Gastroesophageal sphincter (tissue), 4 donors: ENCODE results near the gene WDR5B. TPM values are rescaled to one million over a fixed set of nuclear protein-coding genes. Genes with fewer than 3 reads are reported as not detected.
A peak's percentile ranks its signal among the peaks of the same experiment; 100 is the strongest.

Source experiments
- ATAC-seq: fragments of 150-250 bp; one replicate; pipeline ENCODE4 v1.9.1; 2016; ENCODE audit warnings: mild to moderate bottlenecking, moderate library complexity
- H3K27ac ChIP-seq, 4 donors: fragments of 200-600 bp; sonication (generic) in 3 of 4; 1 replicate in 3 of 4; 2 replicates in 1 of 4; pipeline ENCODE4 v1.5.1; 2016 to 2019
- H3K27me3 ChIP-seq: fragments of 200-600 bp; sonication (generic); one replicate; pipeline ENCODE4 v1.5.1; 2019
- H3K36me3 ChIP-seq, 2 donors: fragments of 200-600 bp; sonication (generic); one replicate each; pipeline ENCODE4 v1.5.1; 2019; ENCODE audit warnings: control low read depth in 1 of 2
- H3K4me1 ChIP-seq, 3 donors: fragments of 200-600 bp; sonication (generic); 1 replicate in 2 of 3; 2 replicates in 1 of 3; pipeline ENCODE4 v1.5.1; 2016 to 2019; ENCODE audit warnings: control low read depth in 2 of 3
- H3K4me3 ChIP-seq, 2 donors: fragments of 200-600 bp; sonication (generic); one replicate each; pipeline ENCODE4 v1.5.1; 2019; ENCODE audit warnings: mild to moderate bottlenecking in 1 of 2, moderate library complexity in 1 of 2
- H3K9me3 ChIP-seq, 3 donors: fragments of 200-600 bp; sonication (generic); one replicate each; pipeline ENCODE4 v1.5.1; 2017 to 2019; ENCODE audit warnings: control low read depth in 2 of 3
- CTCF ChIP-seq, 4 experiments: fragments of 200-600 bp in 2 of 4; fragments of 450-650 bp in 2 of 4; sonication (generic) in 1 of 4; IDR thresholded peaks; one replicate each; pipeline ENCODE4 v1.5.1; 2017 to 2019; ENCODE audit warnings: antibody characterized with exemption in 4 of 4, mild to moderate bottlenecking in 2 of 4, moderate library complexity in 2 of 4
- EP300 ChIP-seq: sonication (generic); formaldehyde crosslinking; IDR thresholded peaks from one replicate; pipeline ENCODE4 v1.6.1; 2017; ENCODE audit warnings: antibody characterized with exemption, mild to moderate bottlenecking
- POLR2A ChIP-seq, 2 donors: fragments of 450-650 bp; IDR thresholded peaks; one replicate each; pipeline ENCODE4 v1.6.1; 2017; ENCODE audit warnings: antibody characterized with exemption in 2 of 2, mild to moderate bottlenecking in 2 of 2, moderate library complexity in 1 of 2
- POLR2AphosphoS5 ChIP-seq: sonication (generic); formaldehyde crosslinking; IDR thresholded peaks from one replicate; pipeline ENCODE4 v1.6.1; 2017; ENCODE audit warnings: antibody characterized with exemption
- WGBS, 2 donors: methylation state at CpG; one replicate each; pipeline ENCODE4 v1.1.5; 2018; ENCODE audit warnings: low coverage in 1 of 2; 5-methylcytosine and 5-hydroxymethylcytosine counted together
- total RNA-seq, 4 donors: library from RNA; depleted of rRNA; stranded (reverse); fragments of >200 nt; gene quantifications; one replicate each; pipeline ENCODE4 v1.1.0, GENCODE V29; 2016

Gene WDR5B
- total RNA-seq, 4 donors from 2014 or later, result 3.7 to 7.5 (median 4.1) TPM

- peaks cover 0 to 12% of the 10 kb centered on the region in 2 donors for H3K36me3 ChIP-seq
- 71 to 82% methylated on average over 1 of the region's 1 CpG for WGBS, 2 donors
- no peak for TF ChIP-seq CTCF (IDR thresholded peaks at IDR 0.05)
- no peak for TF ChIP-seq POLR2A (IDR thresholded peaks at IDR 0.05)
- no peak for TF ChIP-seq EP300
- no peak for TF ChIP-seq POLR2AphosphoS5
- H3K27me3 ChIP-seq, result no peaks in the 10 kb centered on the region
- no peak overlapping the region for H3K27ac ChIP-seq
- no peaks in the 10 kb centered on the region for H3K9me3 ChIP-seq
- no peak overlapping the region for H3K4me3 ChIP-seq
- H3K4me1 ChIP-seq, result peaks cover 0 to 32% (median 5%) of the 10 kb centered on the region in 3 donors
- no peak for ATAC-seq
Observed at GRCh38 chr3:122394173-122394572, 21.7 kb downstream of the WDR5B start.

GRCh38 chr3:122392868-122393844 lies 22.7 kb downstream of the WDR5B start:
- 0 to 31% methylated on average over 1 to 2 of the region's 2 CpGs for WGBS, 2 donors

GRCh38 chr3:122391681-122392446 lies 24.0 kb downstream of the WDR5B start:
- Histone ChIP-seq H3K27ac (no peak overlapping the region), H3K4me3 (no peak overlapping the region), H3K27me3 (no peaks in the 10 kb centered on the region), H3K36me3 (peaks cover 0 to 12% of the 10 kb centered on the region in 2 donors), H3K4me1 (peaks cover 0 to 41% (median 5%) of the 10 kb centered on the region in 3 donors), H3K9me3 (no peaks in the 10 kb centered on the region)
- 35 to 83% methylated on average over 1 to 2 of the region's 2 CpGs for WGBS, 2 donors
- ATAC-seq, result no peak
- TF ChIP-seq POLR2AphosphoS5 (no peak), CTCF (IDR thresholded peaks at IDR 0.05) (no peak), POLR2A (IDR thresholded peaks at IDR 0.05) (no peak), EP300 (no peak)

More at GRCh38 chr3:122392868-122393844, 22.7 kb downstream of the WDR5B start:
- H3K9me3 ChIP-seq, result no peaks in the 10 kb centered on the region
- TF ChIP-seq CTCF (IDR thresholded peaks at IDR 0.05), result peak; percentile 58 to 77 (median 70)
- no peak for TF ChIP-seq POLR2A (IDR thresholded peaks at IDR 0.05)
- H3K4me1 ChIP-seq, result peaks cover 0 to 32% (median 5%) of the 10 kb centered on the region in 3 donors
- H3K4me3 ChIP-seq, result no peak overlapping the region
- H3K27ac ChIP-seq, result peak overlapping the region in 2 of 4 donors; percentile 16 to 37
- peaks cover 0 to 12% of the 10 kb centered on the region in 2 donors for H3K36me3 ChIP-seq
- ATAC-seq, result no peak
- no peaks in the 10 kb centered on the region for H3K27me3 ChIP-seq

- no peak for ATAC-seq
- Histone ChIP-seq H3K27me3 (no peaks in the 10 kb centered on the region), H3K4me3 (no peak overlapping the region), H3K36me3 (peaks cover 0 to 12% of the 10 kb centered on the region in 2 donors), H3K4me1 (peaks cover 0 to 53% (median 5%) of the 10 kb centered on the region in 3 donors), H3K9me3 (no peaks in the 10 kb centered on the region), H3K27ac (peak overlapping the region in 3 of 4 donors; percentile 31 to 53 (median 42))
- no peak for TF ChIP-seq POLR2A (IDR thresholded peaks at IDR 0.05)
- TF ChIP-seq CTCF (IDR thresholded peaks at IDR 0.05), result no peak
- no peak for TF ChIP-seq EP300
- no peak for TF ChIP-seq POLR2AphosphoS5
- 28 to 57% methylated on average over 2 to 4 of the region's 4 CpGs for WGBS, 2 donors
Observed at GRCh38 chr3:122390665-122391064, 25.2 kb downstream of the WDR5B start.
